NCI-H524 treated with DMSO at 0.1 percent for 48 hours (cell line): ENCODE measurements around the gene COG7.
"Not testable (repeated sequence)": the region's sequence is repeated elsewhere in the genome, so short reads cannot be mapped to it uniquely, and the experiment has no call there.

Experiments used
- DNase-seq: peaks from one replicate; lab custom pipeline; 2025; lab: John Stamatoyannopoulos, UW

COG7 gene

GRCh38 chr16:23452572-23453337 lies at the start of gene COG7:
TSS of gene COG7 (minus strand) at chr16:23453189. CDS start at chr16:23452994, 195 bp downstream.
- peak; percentile 41 for DNase-seq

- DNase-seq, result no peak
Observed at GRCh38 chr16:23502466-23502865, 49.5 kb upstream of the COG7 start.

GRCh38 chr16:23501291-23501690 lies 48.3 kb upstream of the COG7 start:
- no peak for DNase-seq

- no peak for DNase-seq
Observed at GRCh38 chr16:23500862-23501225, 47.9 kb upstream of the COG7 start.

DNA sequence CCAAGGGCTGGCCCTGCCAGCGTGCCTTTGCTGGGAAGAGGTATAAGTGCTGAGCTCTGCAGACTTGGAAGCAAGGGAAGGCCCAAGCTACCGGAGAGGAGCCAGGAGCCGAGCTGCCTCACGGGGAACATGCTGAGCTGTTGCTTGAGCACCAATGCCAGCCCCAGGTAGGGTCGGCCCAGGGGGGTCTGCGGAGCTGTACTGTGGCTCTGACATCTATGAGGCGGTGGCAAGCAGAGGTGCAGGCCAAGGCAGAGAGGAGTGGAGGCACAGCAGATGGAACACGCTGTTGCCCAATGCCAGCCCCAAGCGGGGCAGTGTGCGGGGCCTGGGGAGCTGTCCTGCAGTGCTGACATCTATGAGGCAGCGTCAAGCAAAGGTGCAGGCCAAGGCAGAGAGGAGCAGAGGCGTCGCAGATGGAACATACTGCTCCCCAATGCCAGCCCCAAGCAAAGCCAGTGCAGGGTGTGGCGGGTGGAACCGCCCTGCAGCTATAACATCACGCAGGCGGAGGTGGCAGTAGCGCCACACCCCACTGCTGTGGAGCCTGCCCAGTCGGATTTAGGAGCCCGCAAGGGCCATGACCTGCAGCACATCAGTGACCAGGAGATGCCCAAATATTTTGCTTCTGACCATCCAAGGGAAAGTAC lies 47.3 kb upstream of the COG7 start:
- no peak for DNase-seq

GRCh38 chr16:23499801-23500200 lies 46.8 kb upstream of the COG7 start:
- DNase-seq, result no peak

- no peak for DNase-seq
Observed at GRCh38 chr16:23498863-23499262, 45.9 kb upstream of the COG7 start.

GRCh38 chr16:23497543-23497868 lies 44.5 kb upstream of the COG7 start:
- no peak for DNase-seq

- DNase-seq, result no peak
Observed at GRCh38 chr16:23496821-23497542, 44.0 kb upstream of the COG7 start.

- no peak for DNase-seq
Observed at GRCh38 chr16:23495671-23496070, 42.7 kb upstream of the COG7 start.

DNA sequence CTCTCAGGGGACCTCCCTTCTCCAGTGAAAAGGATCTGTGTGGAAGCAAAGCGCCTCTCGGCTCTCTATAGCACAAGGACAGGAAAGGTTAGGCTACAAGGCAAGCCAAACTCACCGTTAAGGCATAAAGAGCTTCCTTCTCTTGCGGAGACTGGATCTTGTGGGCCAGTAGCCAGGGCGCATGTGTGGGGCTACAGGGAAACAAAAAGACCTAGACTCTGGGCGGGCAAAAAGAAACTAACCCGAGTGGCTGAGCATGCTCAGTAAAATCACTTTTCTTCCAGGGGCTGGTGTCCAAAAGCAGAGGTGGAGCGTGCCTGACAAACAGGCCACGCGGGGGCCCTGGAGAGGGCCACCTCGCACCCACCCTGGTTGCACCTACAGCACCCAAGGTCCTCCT lies 41.2 kb upstream of the COG7 start:
- no peak for DNase-seq

- no peak for DNase-seq
Observed at GRCh38 chr16:23491490-23492391, 38.8 kb upstream of the COG7 start.

DNA sequence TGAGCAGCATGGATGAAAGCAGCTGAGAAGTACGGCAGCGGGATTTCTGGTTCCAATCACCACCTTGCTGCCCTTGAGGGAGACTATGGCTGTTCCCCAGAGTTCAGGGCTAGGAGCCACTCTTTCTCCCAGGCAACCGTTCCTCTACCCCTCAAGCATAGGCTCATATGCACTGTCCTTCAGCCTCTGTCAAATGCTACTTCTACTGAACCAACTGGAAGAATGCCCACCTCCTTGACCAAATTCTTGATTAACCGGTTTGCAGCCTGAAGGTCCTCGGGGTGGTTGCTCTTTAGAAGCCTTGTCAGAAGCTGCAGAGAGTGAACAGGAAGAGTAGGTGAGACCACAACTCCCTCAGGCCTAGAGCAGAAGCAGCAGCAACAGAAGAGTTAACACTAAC lies 33.5 kb upstream of the COG7 start:
- DNase-seq, result no peak

DNA sequence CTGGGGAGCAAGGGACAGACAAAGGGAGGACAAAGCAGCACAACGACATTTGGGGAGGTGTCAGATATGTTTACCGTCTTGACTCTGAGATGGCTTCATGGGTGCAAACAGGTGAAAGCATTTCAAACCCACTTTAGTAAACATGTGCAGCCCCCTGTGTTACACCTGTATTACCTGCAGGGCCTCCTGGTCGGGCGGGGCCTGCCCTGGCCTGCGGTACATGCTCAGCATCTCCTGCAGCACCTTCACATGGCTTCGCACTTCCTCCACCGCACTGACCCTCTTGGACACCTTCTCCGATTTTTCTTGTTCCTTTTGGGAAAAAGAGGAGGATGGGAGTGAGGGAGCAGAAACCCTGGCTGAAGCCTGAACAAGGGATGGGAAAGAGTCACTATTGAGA lies 32.9 kb upstream of the COG7 start:
- DNase-seq, result no peak

DNA sequence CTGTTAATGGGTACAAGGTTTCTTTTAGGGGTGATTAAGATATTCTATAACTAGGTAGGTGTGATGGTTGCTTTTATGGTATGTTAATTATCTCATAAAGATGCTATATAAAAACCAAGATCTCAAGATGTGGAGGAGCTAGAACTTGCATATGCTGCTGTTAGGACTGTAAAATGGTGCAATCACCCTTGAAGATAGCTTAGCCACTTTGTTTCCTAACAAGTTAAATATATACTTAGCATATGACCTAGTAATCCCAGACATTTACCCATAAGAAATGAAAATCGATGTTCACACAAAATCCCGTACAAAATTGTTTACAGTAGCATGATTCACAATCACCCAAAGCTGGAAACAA lies 32.2 kb upstream of the COG7 start:
- DNase-seq, result no peak

- no peak for DNase-seq
Observed at GRCh38 chr16:23484510-23485256, 31.7 kb upstream of the COG7 start.

GRCh38 chr16:23483492-23483891 lies 30.5 kb upstream of the COG7 start:
- DNase-seq, result not testable (repeated sequence)

GRCh38 chr16:23482778-23483177 lies 29.8 kb upstream of the COG7 start:
- DNase-seq, result no peak

GRCh38 chr16:23480257-23480656 lies 27.3 kb upstream of the COG7 start:
- no peak for DNase-seq

- no peak for DNase-seq
Observed at GRCh38 chr16:23479138-23479537, 26.1 kb upstream of the COG7 start.

GRCh38 chr16:23478566-23478965 lies 25.6 kb upstream of the COG7 start:
- DNase-seq, result no peak

- no peak for DNase-seq
Observed at GRCh38 chr16:23476289-23476688, 23.3 kb upstream of the COG7 start.
